ENCODE data around the gene NIBAN1. TPM values are rescaled to one million over a fixed set of nuclear protein-coding genes. Genes with fewer than 3 reads are reported as not detected.

NIBAN1 gene
- total RNA-seq, 1 experiment from 2014 or later: 31.2 TPM

DNA sequence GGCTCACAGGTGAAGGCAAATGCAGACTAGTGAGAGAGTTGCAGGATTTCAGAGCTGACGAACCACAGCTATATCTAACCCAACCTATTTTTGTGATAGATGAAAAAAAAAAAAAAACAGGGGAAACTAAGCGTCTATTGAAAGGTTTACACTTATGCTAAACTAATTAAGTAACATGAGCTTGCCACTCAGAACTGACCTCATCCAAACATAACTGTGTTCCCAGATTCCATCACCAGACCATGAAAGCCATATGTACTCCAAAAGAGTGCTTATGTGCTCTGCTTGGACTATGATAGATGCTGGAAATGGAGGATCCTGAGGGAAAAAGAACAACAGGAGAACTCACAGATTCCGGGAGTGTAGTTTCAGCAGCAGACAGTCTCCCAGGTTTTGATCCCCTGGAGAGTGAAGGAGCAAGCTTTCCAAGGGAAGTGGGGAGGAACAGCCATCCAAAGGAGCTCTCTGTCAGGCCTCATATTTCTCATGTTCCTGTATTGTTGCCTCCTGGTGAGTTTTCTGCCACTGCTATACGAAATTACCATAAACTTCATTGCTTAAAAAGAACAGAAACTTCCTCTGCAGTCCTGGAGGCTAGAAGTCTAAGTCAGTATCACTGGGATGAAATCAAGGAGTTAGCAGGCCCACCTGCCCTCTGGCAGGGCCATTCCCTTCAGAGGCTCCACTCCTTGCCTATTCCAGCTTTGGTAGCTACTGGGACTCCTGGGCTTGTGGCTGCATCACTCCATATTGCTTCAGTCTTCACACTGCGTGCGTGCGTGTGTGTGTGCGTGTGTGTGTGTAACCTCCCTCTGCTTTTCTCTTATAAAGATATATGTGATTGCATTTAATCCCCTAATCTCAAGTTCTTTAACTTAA lies 38.1 kb downstream of the NIBAN1 start:
- Histone ChIP-seq H3K9me2 (replicated peaks; ENCODE audit: insufficient read depth, low read length) (no peaks in the 10 kb centered on the region), H3K4me3 (ENCODE audit: low read length) (no peak overlapping the region), H3K36me3 (ENCODE audit: insufficient read depth, low read length) (no peaks in the 10 kb centered on the region), H3K4me1 (ENCODE audit: low read length) (peaks cover 36% of the 10 kb centered on the region), H2AFZ (ENCODE audit: low read length) (no peak overlapping the region), H3K79me2 (ENCODE audit: low read length) (peaks cover 74% of the 10 kb centered on the region), H3K4me2 (ENCODE audit: low read depth, low read length, poor library complexity, severe bottlenecking) (no peak overlapping the region), H4K20me1 (ENCODE audit: insufficient read depth, low read depth, low read length) (no peaks in the 10 kb centered on the region), H3K9ac (ENCODE audit: low read length) (no peak overlapping the region), H3K9me3 (ENCODE audit: low read length) (no peaks in the 10 kb centered on the region), H3K27ac (ENCODE audit: low read length) (no peak overlapping the region; the same call in 1 of the 2 replicates), H3K27me3 (ENCODE audit: low read length) (no peaks in the 10 kb centered on the region)
- DNase-seq: no peak

GRCh38 chr1:184933944-184934343 lies 40.4 kb downstream of the NIBAN1 start:
- H3K4me2 ChIP-seq (ENCODE audit: low read depth, low read length, poor library complexity, severe bottlenecking): no peak overlapping the region
- H3K79me2 ChIP-seq (ENCODE audit: low read length): peaks cover 66% of the 10 kb centered on the region
- no peaks in the 10 kb centered on the region for H3K36me3 ChIP-seq (ENCODE audit: insufficient read depth, low read length)
- H2AFZ ChIP-seq (ENCODE audit: low read length): no peak overlapping the region
- H3K27me3 ChIP-seq (ENCODE audit: low read length): no peaks in the 10 kb centered on the region
- no peaks in the 10 kb centered on the region for H3K9me2 ChIP-seq (replicated peaks; ENCODE audit: insufficient read depth, low read length)
- no peaks in the 10 kb centered on the region for H4K20me1 ChIP-seq (ENCODE audit: insufficient read depth, low read depth, low read length)
- H3K9me3 ChIP-seq (ENCODE audit: low read length): no peaks in the 10 kb centered on the region
- H3K9ac ChIP-seq (ENCODE audit: low read length): no peak overlapping the region
- no peak for DNase-seq
- peaks cover 23% of the 10 kb centered on the region for H3K4me1 ChIP-seq (ENCODE audit: low read length)
- H3K4me3 ChIP-seq (ENCODE audit: low read length): no peak overlapping the region
- H3K27ac ChIP-seq (ENCODE audit: low read length): no peak overlapping the region

GRCh38 chr1:184932319-184932718 lies 42.0 kb downstream of the NIBAN1 start:
- Histone ChIP-seq H3K9me2 (replicated peaks; ENCODE audit: insufficient read depth, low read length) (no peaks in the 10 kb centered on the region), H3K27ac (ENCODE audit: low read length) (no peak overlapping the region), H3K4me1 (ENCODE audit: low read length) (peaks cover 9% of the 10 kb centered on the region), H2AFZ (ENCODE audit: low read length) (no peak overlapping the region), H3K4me2 (ENCODE audit: low read depth, low read length, poor library complexity, severe bottlenecking) (no peak overlapping the region), H4K20me1 (ENCODE audit: insufficient read depth, low read depth, low read length) (no peaks in the 10 kb centered on the region), H3K36me3 (ENCODE audit: insufficient read depth, low read length) (no peaks in the 10 kb centered on the region), H3K4me3 (ENCODE audit: low read length) (no peak overlapping the region), H3K79me2 (ENCODE audit: low read length) (peaks cover 64% of the 10 kb centered on the region), H3K27me3 (ENCODE audit: low read length) (no peaks in the 10 kb centered on the region), H3K9me3 (ENCODE audit: low read length) (no peaks in the 10 kb centered on the region), H3K9ac (ENCODE audit: low read length) (no peak overlapping the region)
- DNase-seq: no peak

- H3K36me3 ChIP-seq (ENCODE audit: insufficient read depth, low read length): no peaks in the 10 kb centered on the region
- H4K20me1 ChIP-seq (ENCODE audit: insufficient read depth, low read depth, low read length): no peaks in the 10 kb centered on the region
- no peak overlapping the region for H3K27ac ChIP-seq (ENCODE audit: low read length)
- no peak for DNase-seq
- H3K4me3 ChIP-seq (ENCODE audit: low read length): no peak overlapping the region
- peaks cover 57% of the 10 kb centered on the region for H3K79me2 ChIP-seq (ENCODE audit: low read length)
- no peaks in the 10 kb centered on the region for H3K9me3 ChIP-seq (ENCODE audit: low read length)
- H3K9ac ChIP-seq (ENCODE audit: low read length): no peak overlapping the region
- H3K27me3 ChIP-seq (ENCODE audit: low read length): no peaks in the 10 kb centered on the region
- H3K4me2 ChIP-seq (ENCODE audit: low read depth, low read length, poor library complexity, severe bottlenecking): no peak overlapping the region
- H2AFZ ChIP-seq (ENCODE audit: low read length): no peak overlapping the region
- H3K4me1 ChIP-seq (ENCODE audit: low read length): peaks cover 8% of the 10 kb centered on the region
- H3K9me2 ChIP-seq (replicated peaks; ENCODE audit: insufficient read depth, low read length): no peaks in the 10 kb centered on the region
These were observed 42.7 kb downstream of the NIBAN1 start for GRCh38 chr1:184931566-184931965.

- H2AFZ ChIP-seq (ENCODE audit: low read length): no peak overlapping the region
- no peak overlapping the region for H3K4me3 ChIP-seq (ENCODE audit: low read length)
- H3K9me3 ChIP-seq (ENCODE audit: low read length): no peaks in the 10 kb centered on the region
- peaks cover 47% of the 10 kb centered on the region for H3K79me2 ChIP-seq (ENCODE audit: low read length)
- H3K27me3 ChIP-seq (ENCODE audit: low read length): no peaks in the 10 kb centered on the region
- no peak overlapping the region for H3K9ac ChIP-seq (ENCODE audit: low read length)
- H3K36me3 ChIP-seq (ENCODE audit: insufficient read depth, low read length): no peaks in the 10 kb centered on the region
- DNase-seq: no peak
- H3K27ac ChIP-seq (ENCODE audit: low read length): no peak overlapping the region
- no peak overlapping the region for H3K4me2 ChIP-seq (ENCODE audit: low read depth, low read length, poor library complexity, severe bottlenecking)
- no peaks in the 10 kb centered on the region for H4K20me1 ChIP-seq (ENCODE audit: insufficient read depth, low read depth, low read length)
- H3K9me2 ChIP-seq (replicated peaks; ENCODE audit: insufficient read depth, low read length): no peaks in the 10 kb centered on the region
- no peaks in the 10 kb centered on the region for H3K4me1 ChIP-seq (ENCODE audit: low read length)
These were observed 43.7 kb downstream of the NIBAN1 start for GRCh38 chr1:184930645-184931044.

DNA sequence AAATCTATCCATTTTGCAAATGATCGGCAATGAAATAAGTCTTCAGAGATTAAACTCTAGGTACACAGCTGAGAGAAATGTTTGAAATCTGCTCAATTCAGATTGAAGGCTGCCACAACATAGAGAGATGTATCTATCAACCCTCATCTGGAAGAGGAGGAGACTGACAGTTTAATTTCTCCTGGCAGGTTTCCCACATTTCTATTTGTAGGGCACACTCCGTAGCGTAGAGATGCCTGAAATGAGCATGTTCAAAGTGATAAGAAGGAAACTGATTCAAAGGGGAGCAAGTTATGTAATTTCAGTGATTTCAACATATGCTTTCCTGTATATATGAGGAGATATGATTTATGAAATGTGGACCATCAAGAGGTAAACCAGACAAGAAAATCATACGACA lies 44.1 kb downstream of the NIBAN1 start:
- H2AFZ ChIP-seq (ENCODE audit: low read length): no peak overlapping the region
- H4K20me1 ChIP-seq (ENCODE audit: insufficient read depth, low read depth, low read length): no peaks in the 10 kb centered on the region
- H3K4me2 ChIP-seq (ENCODE audit: low read depth, low read length, poor library complexity, severe bottlenecking): no peak overlapping the region
- H3K79me2 ChIP-seq (ENCODE audit: low read length): peaks cover 46% of the 10 kb centered on the region
- no peak overlapping the region for H3K9ac ChIP-seq (ENCODE audit: low read length)
- no peaks in the 10 kb centered on the region for H3K36me3 ChIP-seq (ENCODE audit: insufficient read depth, low read length)
- no peak for DNase-seq
- H3K4me3 ChIP-seq (ENCODE audit: low read length): no peak overlapping the region
- H3K9me3 ChIP-seq (ENCODE audit: low read length): no peaks in the 10 kb centered on the region
- no peaks in the 10 kb centered on the region for H3K4me1 ChIP-seq (ENCODE audit: low read length)
- H3K27ac ChIP-seq (ENCODE audit: low read length): no peak overlapping the region
- no peaks in the 10 kb centered on the region for H3K27me3 ChIP-seq (ENCODE audit: low read length)
- H3K9me2 ChIP-seq (replicated peaks; ENCODE audit: insufficient read depth, low read length): no peaks in the 10 kb centered on the region

- Histone ChIP-seq H3K4me3 (ENCODE audit: low read length) (no peak overlapping the region), H4K20me1 (ENCODE audit: insufficient read depth, low read depth, low read length) (no peaks in the 10 kb centered on the region), H3K36me3 (ENCODE audit: insufficient read depth, low read length) (no peaks in the 10 kb centered on the region), H3K4me2 (ENCODE audit: low read depth, low read length, poor library complexity, severe bottlenecking) (no peak overlapping the region), H3K4me1 (ENCODE audit: low read length) (no peaks in the 10 kb centered on the region), H3K9me3 (ENCODE audit: low read length) (no peaks in the 10 kb centered on the region), H3K27ac (ENCODE audit: low read length) (no peak overlapping the region), H3K79me2 (ENCODE audit: low read length) (peaks cover 46% of the 10 kb centered on the region), H3K9me2 (replicated peaks; ENCODE audit: insufficient read depth, low read length) (no peaks in the 10 kb centered on the region), H3K9ac (ENCODE audit: low read length) (no peak overlapping the region), H3K27me3 (ENCODE audit: low read length) (no peaks in the 10 kb centered on the region), H2AFZ (ENCODE audit: low read length) (no peak overlapping the region)
- DNase-seq: no peak
These were observed 44.6 kb downstream of the NIBAN1 start for GRCh38 chr1:184929711-184930202.

GRCh38 chr1:184928394-184928793 lies 45.9 kb downstream of the NIBAN1 start:
- Histone ChIP-seq H3K27ac (ENCODE audit: low read length) (no peak overlapping the region), H3K79me2 (ENCODE audit: low read length) (peaks cover 39% of the 10 kb centered on the region), H3K4me1 (ENCODE audit: low read length) (no peaks in the 10 kb centered on the region), H3K4me3 (ENCODE audit: low read length) (no peak overlapping the region), H3K36me3 (ENCODE audit: insufficient read depth, low read length) (no peaks in the 10 kb centered on the region), H3K27me3 (ENCODE audit: low read length) (no peaks in the 10 kb centered on the region), H4K20me1 (ENCODE audit: insufficient read depth, low read depth, low read length) (no peaks in the 10 kb centered on the region), H3K9ac (ENCODE audit: low read length) (no peak overlapping the region), H3K4me2 (ENCODE audit: low read depth, low read length, poor library complexity, severe bottlenecking) (no peak overlapping the region), H3K9me3 (ENCODE audit: low read length) (no peaks in the 10 kb centered on the region), H3K9me2 (replicated peaks; ENCODE audit: insufficient read depth, low read length) (no peaks in the 10 kb centered on the region), H2AFZ (ENCODE audit: low read length) (no peak overlapping the region)
- DNase-seq: no peak
